Stromal cell of bone marrow (primary cell): Measurements from ENCODE around the gene DEFB114.

Source experiments
- DNase-seq: peaks from one replicate; pipeline ENCODE4 v3.0.0-alpha.2; 2012; ENCODE audit warnings: low read depth

DEFB114 gene

DNA sequence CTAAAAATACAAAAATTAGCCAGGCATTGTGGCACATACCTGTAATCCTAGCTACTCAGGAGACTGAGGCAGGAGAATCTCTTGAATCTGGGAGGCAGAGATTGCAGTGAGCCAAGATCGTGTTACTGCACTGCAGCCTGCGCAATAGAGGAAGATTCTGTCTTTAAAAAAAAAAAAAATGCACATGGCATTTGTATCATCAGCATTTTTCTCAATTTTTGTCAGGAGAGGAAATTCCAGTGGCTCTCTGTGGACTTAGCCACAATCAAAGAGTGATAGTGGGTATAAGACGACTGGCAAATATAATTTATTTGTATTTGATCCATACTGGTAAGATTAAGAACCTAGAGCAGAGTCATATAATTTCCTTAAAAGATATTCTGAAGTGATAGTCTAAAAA is 28.6 kb downstream of the DEFB114 start:
- DNase-seq, result no peak

- DNase-seq, result no peak
Observed at GRCh38 chr6:49934770-49935169, 29.2 kb downstream of the DEFB114 start.

- DNase-seq, result no peak
Observed at GRCh38 chr6:49933526-49933925, 30.4 kb downstream of the DEFB114 start.

GRCh38 chr6:49929340-49929739 is 34.6 kb downstream of the DEFB114 start:
- no peak for DNase-seq

DNA sequence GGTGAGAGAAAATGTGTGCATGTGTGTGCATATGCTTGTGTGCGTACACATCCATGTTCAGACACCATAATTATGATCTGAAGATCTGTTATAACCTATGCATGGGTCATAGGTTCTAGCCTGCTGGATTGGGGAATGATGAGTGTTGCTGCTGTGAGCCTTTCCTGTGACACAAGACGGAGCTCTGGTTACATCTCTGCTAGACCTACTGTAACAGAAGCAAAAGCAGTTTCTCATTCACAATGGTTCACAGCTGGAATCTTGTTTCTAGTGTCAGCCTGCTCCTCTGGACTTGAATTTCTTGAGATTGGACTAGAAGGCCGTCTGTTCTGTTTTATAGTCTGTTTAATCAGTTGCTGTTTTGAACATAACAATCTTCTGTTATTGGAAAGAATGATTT is 40.1 kb downstream of the DEFB114 start:
- no peak for DNase-seq

- no peak for DNase-seq
Observed at GRCh38 chr6:49919935-49920644, 43.9 kb downstream of the DEFB114 start.

GRCh38 chr6:49919261-49919660 is 44.7 kb downstream of the DEFB114 start:
- DNase-seq, result no peak

- no peak for DNase-seq
Observed at GRCh38 chr6:49918787-49919186, 45.2 kb downstream of the DEFB114 start.

- DNase-seq, result no peak
Observed at GRCh38 chr6:49915035-49915434, 48.9 kb downstream of the DEFB114 start.

GRCh38 chr6:49913636-49914375 is 50.2 kb downstream of the DEFB114 start:
- no peak for DNase-seq

- DNase-seq, result no peak
Observed at GRCh38 chr6:49912196-49912595, 51.8 kb downstream of the DEFB114 start.

DNA sequence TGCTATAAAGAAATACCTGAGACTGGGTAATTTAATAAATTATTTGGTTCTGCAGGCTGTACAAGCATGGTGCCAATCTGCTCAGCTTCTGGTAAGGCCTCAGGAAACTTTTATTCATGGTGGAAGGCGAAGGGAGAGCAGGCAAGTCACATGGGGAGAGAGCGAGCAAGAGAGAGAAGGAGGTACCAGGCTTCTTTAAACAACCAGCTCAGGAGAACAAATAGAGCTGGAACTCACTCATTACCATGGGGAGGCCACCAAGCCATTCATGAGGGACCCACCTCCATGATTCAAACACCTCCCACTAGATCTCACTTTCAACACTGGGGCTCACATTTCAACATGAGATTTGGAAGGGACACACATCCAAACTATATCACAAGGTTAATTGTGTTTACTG is 52.7 kb downstream of the DEFB114 start:
- DNase-seq, result no peak
